GM19324 (cell line): Measurements from ENCODE around the gene ILDR1.
A peak's percentile ranks its signal among the peaks of the same experiment; 100 is the strongest.

ENCODE experiments used
- ATAC-seq: cut with Tn5 transposase; IDR thresholded peaks from one replicate; pipeline ENCODE4 v1.9.1; 2021; ENCODE audit warnings: mild to moderate bottlenecking, moderate library complexity; ENCODE audit not compliant: unreplicated experiment, low FRiP score

The ILDR1 gene

DNA sequence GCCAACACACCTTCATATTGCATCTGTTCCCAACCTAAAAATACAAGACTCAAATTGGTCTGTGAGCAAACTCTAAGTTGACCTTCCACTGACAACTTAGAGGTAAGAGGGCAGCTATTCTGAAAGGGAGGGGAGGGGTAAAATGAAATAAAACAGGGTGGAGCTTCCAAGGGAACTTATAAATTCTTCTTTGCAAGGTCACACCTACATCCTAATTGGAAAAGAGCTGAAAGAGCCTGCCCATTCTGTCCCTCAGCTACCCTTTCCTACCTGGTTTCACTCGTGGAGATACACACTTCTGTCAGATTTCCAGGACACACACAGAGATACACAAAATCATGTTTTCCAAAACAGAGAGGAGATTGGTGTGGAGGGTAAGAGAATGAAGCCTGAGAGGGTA, 1.0 kb downstream of the ILDR1 start:
- ATAC-seq: no peak

DNA sequence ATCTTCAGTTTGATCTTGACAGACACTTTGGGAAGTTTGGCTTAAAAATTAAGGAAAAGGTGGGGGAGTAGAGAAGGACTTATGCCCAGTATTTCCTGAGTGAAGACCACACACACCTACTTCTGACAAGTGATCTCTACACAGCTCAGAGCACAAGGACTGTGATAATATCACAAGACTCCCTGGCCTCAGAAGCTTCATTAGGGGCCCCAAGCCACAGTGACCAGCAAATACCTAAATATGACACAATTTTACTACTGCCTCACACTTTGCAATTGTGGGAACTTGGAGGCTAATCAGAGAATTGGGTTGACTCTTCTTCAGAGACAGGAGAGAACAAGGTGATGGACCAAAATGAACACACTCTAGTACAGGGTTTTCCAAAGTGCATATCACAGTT, 2.6 kb downstream of the ILDR1 start:
- no peak for ATAC-seq

DNA sequence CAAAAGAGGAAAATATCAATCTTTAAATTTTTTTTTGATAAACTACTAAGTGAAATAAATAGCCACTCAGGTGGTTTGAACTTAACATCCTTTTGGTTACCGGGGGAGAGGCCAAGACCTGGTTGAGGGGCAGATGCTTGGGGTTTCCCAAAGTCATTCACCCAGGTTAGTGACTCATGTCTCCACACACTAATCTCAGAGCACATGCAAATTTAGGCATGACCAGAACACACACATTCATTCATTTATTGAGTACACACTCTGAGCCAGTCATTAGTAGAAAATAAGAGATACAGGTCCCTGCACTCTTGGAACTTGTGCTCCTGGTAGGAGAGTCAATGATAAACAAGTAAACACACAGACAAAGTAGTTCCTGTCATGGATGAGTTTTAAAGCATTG, 7.3 kb downstream of the ILDR1 start:
- peak; percentile 73 for ATAC-seq

DNA sequence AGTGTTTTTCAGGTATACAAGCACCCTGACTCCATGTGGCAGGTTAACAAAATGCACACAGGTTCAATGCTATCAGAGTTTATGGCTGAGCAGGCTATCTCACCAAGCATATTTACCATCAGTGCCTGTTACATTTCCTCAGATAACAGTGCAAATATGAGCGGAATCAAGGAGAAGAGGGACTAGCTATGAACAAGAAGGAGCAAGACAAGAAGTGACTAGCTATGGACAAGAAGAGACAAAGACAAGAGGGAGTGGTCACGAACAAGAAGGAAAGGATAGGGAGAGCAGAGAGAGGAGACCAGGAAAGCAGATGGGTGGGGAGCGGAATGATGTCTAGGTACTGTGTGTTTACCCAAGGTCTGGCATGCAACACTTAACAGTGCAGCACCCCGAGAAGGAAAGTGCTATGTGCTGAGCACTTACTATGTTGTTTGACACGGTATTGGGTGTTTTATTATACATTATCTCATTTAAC, 8.6 kb downstream of the ILDR1 start:
- no peak for ATAC-seq

DNA sequence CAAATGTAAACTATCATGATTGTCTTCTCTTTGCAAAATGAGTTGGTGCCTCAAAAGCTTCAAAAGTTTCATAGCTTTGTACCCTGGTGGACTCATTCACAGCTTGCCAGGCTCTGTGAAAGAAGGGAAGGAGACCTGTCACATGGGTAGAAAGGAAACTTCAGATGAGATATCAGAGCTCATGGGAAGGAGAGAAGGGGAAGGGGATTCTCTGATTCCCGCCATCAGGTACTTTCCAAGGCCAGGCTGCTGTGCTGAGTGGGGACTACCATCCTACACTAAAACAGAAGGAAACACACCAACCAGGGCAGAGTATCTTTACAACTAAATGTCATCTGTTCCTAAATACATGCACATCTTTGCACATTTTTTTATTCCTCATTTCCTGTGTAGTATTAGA, 9.2 kb downstream of the ILDR1 start:
- ATAC-seq: no peak

DNA sequence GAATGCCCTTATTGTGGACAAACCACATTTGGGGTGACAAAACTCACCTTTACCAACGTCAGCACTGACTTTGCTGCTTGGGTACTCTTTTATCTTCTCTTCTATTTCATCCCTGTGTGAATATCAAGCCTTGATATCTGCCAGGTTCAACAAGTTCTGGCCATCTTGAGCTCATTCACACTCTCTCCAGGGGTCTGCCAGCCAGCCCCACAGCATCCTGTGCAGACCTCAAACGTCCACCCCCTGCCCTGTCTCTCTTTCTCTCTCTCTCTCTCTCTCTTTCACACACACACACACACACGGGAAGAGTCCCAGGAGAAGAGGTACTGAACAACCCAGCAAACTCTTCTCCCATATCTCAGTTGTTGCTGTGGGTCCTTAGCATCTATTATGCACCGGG, 10.7 kb downstream of the ILDR1 start:
- no peak for ATAC-seq

DNA sequence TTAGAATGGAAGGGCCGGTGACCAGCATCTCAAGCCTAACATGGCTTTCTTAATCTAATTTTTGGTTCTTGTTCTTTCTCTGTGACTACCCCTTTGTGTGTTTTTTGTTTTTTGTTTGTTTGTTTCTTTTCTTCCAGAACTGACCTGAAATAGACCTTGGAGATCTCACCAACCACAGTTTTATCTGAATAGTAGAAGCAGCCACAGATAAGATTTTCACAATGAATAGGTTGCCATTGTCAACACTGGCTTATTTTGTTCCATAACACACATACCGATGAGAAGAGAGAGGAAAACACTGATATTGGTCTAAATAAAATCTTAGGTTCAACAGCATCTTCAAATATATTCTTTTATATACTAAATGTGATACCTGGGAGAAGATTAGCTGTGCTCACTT, 11.5 kb downstream of the ILDR1 start:
- no peak for ATAC-seq

DNA sequence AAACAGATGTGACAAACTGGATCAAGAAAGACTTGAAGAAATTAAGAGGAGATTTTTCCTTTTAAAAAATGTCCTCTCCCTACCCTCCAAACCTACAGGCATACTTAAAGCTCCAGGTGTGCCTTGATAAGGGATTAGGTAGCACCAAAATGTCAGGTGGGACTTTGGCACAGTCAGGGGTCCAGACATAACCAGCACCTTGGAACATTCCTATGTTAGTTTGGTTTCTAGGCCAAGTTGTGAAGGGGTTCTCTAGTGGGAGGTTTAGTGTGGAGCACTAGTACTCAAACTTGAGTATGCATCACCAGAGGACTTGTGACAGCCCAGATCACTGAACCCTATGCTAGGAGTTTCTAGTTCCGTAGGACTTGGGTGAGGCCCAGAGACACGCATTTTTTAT, 13.9 kb downstream of the ILDR1 start:
- ATAC-seq: no peak

DNA sequence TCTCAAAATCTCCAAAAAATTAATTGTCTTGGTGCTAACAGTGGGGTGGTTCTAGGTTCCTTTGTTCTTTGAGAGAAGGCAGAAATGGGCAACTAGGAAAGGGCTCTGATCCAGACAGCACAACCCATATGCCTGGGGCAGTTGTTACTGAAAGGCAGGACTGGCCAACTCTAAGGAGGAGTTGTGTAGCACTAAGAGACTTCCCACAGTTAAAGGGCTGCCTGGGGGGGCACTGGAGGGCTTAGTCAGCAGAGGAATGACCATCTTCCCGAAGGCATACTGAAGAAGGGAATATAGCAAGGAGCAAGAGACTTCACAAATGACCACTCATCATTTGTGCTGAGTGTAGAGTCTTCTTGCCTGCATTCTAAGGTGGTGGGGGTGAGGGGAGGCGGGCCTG, 15.8 kb downstream of the ILDR1 start:
- no peak for ATAC-seq

DNA sequence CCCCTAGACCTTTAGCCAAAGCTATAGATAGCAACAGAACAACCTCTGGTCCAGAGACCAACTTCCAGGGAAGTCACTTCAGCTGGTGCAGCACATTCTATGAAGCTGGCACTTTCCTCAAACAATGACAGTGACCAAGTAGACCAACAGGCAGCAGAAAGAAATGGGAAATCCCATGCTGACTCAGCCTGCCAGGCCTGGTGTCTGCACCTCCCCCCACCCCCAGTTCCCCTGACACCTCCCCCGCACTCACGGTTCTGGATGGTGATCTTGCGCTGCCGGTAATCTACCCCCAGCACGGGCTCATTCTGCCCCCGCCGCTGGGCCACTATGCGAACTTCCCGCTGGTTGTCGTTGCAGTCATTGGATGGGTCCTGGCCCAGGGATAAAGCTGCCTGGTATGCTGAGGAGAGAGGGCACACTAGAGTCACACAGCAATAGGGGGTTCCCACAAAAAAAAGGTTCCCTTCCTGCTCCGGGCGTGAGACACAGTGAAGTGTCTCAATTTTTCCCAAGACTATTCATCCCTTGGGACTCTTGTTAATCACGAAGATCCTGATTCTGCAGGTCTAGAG, 17.0 kb downstream of the ILDR1 start:
- no peak for ATAC-seq

DNA sequence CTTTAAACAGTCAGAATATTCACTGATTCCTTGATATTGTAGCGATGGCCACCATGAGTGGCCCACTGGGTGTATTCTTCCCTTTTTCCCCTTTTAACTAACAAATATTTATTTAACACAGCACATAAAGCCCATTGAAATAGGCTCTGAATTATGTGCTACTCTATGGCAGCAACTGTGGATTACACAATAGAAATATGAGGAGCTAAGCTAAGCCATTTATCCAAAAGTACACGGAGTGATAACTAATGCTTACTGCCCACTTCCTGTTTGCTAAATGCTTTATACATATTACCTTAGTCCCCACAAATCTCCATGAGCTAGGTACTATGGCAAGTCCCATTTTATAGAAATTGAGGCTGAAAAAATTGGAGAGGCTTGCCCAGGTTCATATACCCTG, 17.9 kb downstream of the ILDR1 start:
- no peak for ATAC-seq

DNA sequence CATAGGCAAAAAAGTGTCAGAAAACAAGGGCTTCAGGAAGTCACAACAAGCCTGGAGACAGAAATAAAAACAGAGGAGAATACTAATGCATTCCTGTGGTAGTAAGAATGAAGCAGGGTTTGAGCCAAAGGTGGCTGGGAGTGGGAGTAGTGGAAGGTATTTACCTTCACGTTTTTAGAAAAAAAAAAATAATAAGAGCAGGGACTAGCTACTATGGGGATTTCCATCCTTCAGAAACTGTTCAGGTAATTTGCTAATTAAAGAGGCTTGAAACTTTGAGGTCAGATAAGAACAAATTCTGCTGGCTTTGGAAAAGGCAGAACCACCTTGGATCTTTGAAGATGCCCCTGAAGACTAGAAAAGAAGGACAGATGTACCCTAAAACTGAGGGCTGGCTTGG, 18.4 kb downstream of the ILDR1 start:
- no peak for ATAC-seq

DNA sequence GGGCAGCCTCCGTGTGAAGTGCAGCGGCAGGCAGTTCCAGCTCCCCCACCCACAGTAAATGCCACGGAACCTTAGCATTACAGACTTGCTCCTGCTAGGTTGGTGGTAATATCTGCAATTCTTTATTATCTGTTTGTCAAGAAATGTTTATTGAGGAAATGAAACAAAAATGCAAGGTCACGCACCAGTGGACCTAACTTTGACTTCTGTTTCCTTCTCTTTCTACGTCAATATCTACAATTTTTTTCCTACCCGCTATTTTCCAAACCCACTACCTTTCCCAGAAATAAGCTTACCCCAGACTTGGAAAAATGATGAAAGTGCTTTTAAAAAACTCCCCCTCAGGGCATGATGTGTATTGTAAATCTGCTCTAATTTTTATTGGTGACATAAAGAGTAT, 18.9 kb downstream of the ILDR1 start:
- ATAC-seq: no peak

DNA sequence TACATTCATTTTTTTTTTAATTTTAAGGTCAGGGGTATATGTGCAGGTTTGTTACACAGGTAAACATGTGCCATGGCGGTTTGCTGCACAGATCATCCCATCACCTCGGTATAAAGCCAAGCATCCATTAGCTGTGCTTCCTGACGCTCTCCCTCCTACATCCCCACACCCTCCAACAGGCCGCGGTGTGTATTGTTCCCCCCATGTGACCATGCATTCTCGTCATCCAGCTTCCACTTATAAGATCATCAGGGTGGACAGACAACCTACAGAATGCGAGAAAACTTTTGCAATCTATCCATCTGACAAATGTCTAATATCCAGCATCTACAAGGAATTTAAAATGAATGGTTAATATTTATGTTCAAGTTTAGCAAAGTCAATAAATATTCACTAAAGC, 19.4 kb downstream of the ILDR1 start:
- ATAC-seq: no peak

DNA sequence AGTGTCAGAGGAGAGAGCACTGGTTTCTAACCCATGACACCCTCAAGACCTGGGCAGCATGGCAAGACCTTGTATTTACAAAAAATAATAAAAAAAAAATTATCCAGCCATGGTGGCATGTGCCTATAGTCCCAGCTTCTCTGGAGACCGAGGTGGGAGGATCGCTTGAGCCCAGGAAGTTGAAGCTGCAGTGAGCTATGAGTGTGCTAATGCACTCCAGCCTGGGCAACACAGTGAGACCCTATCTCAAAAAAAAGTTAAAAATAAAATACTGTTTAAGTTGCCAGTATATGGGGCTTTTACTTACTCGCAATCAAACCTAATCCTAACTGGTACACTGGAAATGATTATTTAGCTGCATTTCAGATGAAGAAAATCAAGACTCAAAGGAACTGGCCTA, 20.2 kb downstream of the ILDR1 start:
- ATAC-seq: no peak

DNA sequence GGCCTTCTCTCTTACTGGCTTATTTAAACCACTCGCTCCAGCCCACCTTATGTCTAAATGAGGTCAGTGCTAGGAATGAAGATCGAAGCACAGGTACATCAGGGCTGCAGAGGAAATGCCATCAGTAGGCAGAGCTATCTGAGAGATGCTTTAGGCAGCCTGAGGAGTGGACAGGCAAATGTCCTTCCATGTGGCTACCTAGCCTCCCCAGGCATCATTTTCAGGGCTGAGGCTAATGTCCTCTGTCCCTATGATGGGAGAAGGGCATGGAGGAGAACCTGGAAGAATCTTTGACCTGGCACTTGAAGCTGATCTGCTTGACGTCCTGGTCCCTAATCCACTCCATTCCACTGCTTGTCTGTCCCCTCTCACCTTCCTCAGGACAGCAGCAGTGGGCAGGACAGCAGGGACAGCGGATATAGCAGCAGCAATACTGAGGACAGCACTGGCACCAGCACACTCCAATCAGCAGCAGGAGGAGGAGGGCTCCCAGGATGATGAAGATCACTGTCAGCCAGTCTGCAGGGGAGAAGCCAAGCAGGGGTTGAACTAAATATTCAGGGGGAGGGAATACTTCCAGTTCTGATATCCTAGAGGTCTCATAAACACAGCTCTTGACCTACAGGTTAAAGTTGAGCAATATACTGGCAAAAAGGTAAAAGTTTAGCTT, 21.0 kb downstream of the ILDR1 start:
- ATAC-seq: no peak

DNA sequence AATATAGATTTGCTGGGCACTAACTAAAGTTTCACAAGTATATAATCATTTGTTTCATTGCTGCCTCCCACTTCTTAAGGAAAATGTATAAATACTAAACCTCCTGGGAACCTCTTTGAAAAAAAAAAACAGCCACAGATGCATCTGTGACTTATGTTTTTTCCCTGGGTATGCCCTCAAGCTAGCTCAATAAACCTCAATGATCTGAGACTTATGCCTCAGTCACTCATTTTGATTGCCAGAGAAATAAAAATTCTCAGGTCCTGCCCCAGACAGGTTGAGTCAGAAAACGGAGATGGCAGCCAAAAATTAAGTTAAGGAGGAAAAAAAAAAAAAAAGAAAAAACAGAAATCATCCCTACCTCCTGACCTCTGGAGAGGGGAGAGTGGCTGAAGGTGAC, 22.1 kb downstream of the ILDR1 start:
- ATAC-seq: no peak

DNA sequence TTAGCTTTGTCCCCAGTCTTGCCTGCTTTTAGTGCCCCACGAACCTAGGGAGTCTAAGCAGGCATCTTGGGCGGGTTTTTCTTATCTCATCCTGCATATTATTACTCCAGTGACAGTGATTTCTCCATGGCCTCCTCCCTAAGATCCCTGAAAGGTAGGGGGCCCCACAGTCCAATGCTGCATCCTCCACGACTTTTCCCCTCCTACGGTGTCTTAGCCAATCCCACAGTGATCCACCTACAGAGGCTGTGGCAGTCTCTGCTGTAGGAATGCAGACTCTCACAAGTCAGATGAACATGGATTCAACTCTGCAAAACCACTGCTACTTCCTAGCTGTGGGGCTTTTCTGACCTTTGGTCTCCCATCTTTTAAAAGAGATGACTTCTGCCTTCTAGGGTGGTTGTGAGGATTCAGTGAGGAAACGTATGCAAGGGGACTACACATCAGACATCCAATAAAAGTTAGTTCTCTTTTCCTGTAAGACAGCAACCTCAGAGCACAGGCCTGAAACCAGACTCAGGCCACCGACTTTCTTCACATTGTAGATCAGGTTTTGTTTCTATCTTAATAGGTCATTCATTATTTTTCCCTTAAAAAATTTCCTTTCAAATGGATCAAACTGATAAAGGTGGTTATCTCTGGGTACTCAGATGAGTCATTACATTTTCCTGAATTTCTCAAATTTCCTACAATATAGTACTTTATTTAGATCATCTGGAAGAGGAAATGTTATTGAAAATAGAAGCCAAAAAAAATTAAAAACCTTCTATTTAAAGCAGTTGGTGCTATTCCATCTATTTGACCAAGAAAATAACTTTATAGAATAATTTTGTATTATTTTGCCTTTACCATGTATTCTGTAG, 23.2 kb downstream of the ILDR1 start:
- ATAC-seq: no peak

DNA sequence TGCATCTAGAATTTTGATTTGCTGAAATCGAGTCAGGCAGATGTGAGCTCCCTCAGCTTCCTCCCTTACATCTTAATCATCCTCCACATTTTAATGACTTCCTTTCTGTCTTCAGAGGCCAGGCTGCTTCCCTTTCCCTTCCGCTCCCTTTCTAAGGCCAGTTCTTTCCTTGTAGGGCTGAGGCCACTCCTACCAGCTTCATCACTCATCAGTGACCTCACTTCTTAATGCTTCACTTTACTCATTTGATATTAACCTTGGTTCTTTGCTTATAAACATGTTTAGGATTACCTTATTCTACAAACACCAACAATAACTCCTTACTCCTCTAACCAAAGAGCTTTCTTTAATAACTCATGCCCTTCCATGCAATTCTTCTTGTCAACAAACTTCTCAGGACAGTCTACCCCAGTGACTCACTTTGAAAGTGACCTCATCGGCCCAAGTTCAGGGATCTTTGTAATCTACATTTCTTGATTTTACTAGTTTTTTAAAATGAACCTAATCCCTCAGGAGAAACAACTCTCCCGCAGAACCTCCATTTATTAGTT, 23.9 kb downstream of the ILDR1 start:
- no peak for ATAC-seq

DNA sequence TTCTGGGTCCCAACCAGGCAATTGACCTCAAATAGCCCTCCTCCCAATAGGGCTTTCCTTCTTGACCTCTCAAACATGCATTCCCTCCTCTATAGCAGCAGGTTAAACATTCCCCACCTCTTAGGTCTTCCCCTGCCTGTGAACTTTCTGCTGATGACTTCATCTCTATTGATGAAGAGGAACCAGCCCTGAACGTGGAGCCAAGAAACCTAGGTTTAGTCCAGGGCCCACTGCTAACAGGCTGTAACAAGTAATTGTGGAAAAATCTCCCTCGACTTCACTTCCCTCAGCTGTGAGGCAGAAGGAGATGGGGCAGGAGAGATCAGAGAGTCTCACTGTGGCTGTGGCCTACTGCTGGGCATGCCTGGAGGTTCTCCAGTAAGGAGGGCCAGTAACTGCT, 24.7 kb downstream of the ILDR1 start:
- no peak for ATAC-seq

DNA sequence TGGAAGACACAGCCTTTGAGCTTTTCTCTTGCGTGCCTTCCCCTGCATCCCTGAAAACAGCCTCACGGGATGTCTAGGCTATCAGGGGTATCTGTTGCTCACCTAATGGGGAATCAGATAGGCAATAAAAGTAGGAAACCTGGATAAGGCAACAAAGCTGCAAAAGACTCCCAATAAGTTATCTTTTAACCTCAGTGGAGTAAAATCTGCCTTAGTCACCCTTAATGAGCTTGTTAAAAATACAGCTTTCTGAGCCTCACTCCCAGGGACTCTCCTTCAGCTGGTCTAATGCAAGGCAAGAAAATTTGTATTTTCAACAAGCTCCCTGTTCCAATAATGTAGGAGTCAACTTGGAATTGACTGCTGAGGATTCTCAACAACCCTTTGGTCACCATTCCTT, 25.6 kb downstream of the ILDR1 start:
- no peak for ATAC-seq
